Coronary artery (tissue), 2 donors: ENCODE data around the gene HADH.

Experiments
- DNase-seq: peaks from one replicate; pipeline ENCODE4 v3.0.0-alpha.2; 2017; ENCODE audit warnings: low spot score
- H3K27ac ChIP-seq, 2 donors: fragments of 200-600 bp; sonication (generic); one replicate each; pipeline ENCODE4 v1.5.1; 2016 to 2019
- H3K4me3 ChIP-seq: fragments of 200-600 bp; sonication (generic); 2 replicates; pipeline ENCODE4 v1.5.1; 2016; ENCODE audit warnings: mild to moderate bottlenecking, moderate library complexity
- CTCF ChIP-seq: fragments of 200-600 bp; sonication (generic); IDR thresholded peaks from one replicate; pipeline ENCODE4 v1.5.1; 2019; ENCODE audit warnings: antibody characterized with exemption

The HADH gene

DNA sequence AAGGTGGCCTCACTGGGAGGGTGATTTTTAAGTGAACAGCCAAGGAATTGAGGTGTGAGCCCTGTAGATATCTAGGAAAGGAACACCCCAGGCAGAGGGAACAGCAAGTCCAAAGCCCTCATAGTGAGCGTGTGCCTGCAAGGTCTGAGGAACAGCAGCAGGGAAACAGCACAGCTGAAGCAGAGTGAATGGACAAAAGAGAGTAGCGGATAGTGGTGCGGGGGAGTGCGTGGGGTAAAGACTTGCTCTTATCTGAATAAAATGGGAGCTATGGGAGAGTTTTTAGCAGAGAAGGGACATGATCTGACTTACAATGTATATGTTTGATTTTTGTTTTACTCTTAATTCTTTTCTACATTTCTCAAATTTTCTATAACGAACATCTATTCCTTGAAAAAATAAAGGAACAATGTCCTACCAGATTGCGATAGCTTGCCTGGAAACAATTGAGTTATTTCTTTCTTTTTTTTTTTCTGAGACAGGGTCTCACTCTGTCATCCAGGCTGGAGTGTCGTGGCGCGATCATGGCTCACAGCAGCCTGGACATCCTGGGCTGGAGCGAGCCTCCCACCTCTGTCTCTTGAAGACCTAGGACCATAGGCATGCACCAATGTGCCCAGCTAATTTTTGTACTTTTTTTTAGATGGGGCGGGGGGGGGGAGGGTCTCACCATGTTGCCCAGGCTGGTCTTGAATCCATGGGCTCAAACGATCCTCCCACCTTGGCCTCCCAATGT is 19.5 kb upstream of the HADH start:
- no peak overlapping the region for H3K4me3 ChIP-seq
- no peak for DNase-seq
- no peak overlapping the region for H3K27ac ChIP-seq
- no peak for TF ChIP-seq CTCF

GRCh38 chr4:107972605-107973004 is 17.1 kb upstream of the HADH start:
- Histone ChIP-seq H3K4me3 (no peak overlapping the region), H3K27ac (no peak overlapping the region)
- DNase-seq: no peak
- TF ChIP-seq CTCF: no peak

DNA sequence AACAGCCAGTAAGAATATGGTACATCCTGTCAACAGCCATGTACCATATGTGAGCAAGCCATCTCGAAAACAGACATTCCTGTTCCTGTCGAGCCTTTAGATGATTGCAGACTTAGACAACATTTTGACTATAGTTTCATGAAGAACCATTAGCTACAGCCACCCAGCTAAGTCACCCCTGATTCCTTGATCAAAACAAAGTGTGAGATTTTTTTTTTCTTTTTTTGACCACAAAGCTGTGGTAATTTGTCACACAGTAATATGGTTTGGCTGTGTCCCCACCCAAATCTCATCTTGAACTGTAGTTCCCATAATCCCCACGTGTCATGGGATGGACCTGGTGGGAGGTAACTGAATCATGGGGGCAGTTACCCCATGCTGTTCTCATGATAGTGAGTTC is 15.2 kb upstream of the HADH start:
- TF ChIP-seq CTCF: no peak
- H3K27ac ChIP-seq: no peak overlapping the region
- H3K4me3 ChIP-seq: no peak overlapping the region
- DNase-seq: no peak

DNA sequence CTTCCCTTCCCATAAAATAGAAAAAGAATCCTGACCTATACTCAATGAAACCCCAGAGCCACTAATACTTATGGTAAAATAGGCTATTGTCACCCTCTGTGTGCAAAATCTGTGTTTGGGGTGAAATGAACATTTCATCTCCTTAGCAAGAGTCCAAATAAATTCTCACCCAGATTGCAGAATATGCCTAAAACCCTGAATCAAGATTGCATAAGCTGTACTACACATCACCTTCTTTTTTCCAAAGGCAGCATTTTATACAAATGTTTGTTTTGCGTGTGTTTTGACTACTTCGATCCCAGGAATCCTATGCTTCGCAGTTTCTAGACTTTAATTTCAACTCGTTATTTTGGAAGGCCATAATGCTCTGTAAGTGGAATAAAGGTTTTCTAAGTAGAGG is 12.2 kb upstream of the HADH start:
- no peak for TF ChIP-seq CTCF
- no peak overlapping the region for H3K4me3 ChIP-seq
- no peak for DNase-seq
- H3K27ac ChIP-seq: no peak overlapping the region

- no peak overlapping the region for H3K4me3 ChIP-seq
- H3K27ac ChIP-seq: peak overlapping the region in 1 of 2 donors; percentile 15
- DNase-seq: no peak
- TF ChIP-seq CTCF: no peak
These were observed 11.6 kb upstream of the HADH start for GRCh38 chr4:107977966-107978705.

- no peak for TF ChIP-seq CTCF
- no peak overlapping the region for H3K27ac ChIP-seq
- DNase-seq: no peak
These were observed 10.8 kb upstream of the HADH start for GRCh38 chr4:107978716-107979451.

More at GRCh38 chr4:107978716-107979451, 10.8 kb upstream of the HADH start:
- H3K4me3 ChIP-seq: no peak overlapping the region
